ENCODE data around the gene HMG20B.
"Not testable (repeated sequence)": the region's sequence is repeated elsewhere in the genome, so short reads cannot be mapped to it uniquely, and the experiment has no call there.

HMG20B gene

GRCh38 chr19:3556423-3556977, 16.2 kb upstream of the HMG20B start:
- DNase-seq (ENCODE audit: low spot score): no peak

- peak; percentile 61 for DNase-seq (ENCODE audit: low spot score)
These were observed 15.7 kb upstream of the HMG20B start for GRCh38 chr19:3556978-3557460.

- DNase-seq (ENCODE audit: low spot score): peak; percentile 95
These were observed 15.1 kb upstream of the HMG20B start, which contains the start of gene MFSD12 for GRCh38 chr19:3557461-3558248. Gene MFSD12 (minus strand): TSS chr19:3557586. CDS start chr19:3557403, 183 bp downstream.

GRCh38 chr19:3563709-3564524, 8.8 kb upstream of the HMG20B start:
- no peak for DNase-seq (ENCODE audit: low spot score)

- DNase-seq (ENCODE audit: low spot score): no peak
These were observed 7.6 kb upstream of the HMG20B start for GRCh38 chr19:3565139-3565538.

- DNase-seq (ENCODE audit: low spot score): not testable (repeated sequence)
These were observed 2.7 kb upstream of the HMG20B start for GRCh38 chr19:3570042-3570441.

GRCh38 chr19:3570606-3571011, 2.1 kb upstream of the HMG20B start:
- DNase-seq (ENCODE audit: low spot score): no peak

- peak; percentile 98 for DNase-seq (ENCODE audit: low spot score)
These were observed 451 bp upstream of the HMG20B start for GRCh38 chr19:3572132-3572854.

- DNase-seq (ENCODE audit: low spot score): no peak
These were observed 566 bp downstream of the HMG20B start for GRCh38 chr19:3573162-3573857.

- DNase-seq (ENCODE audit: low spot score): peak; percentile 90
These were observed 1.3 kb downstream of the HMG20B start for GRCh38 chr19:3573858-3574637.

- no peak for DNase-seq (ENCODE audit: low spot score)
These were observed 2.6 kb downstream of the HMG20B start for GRCh38 chr19:3575260-3575741.

GRCh38 chr19:3575949-3576673, 3.4 kb downstream of the HMG20B start:
- no peak for DNase-seq (ENCODE audit: low spot score)

GRCh38 chr19:3576696-3577443, 4.1 kb downstream of the HMG20B start:
- no peak for DNase-seq (ENCODE audit: low spot score)

- no peak for DNase-seq (ENCODE audit: low spot score)
These were observed 5.1 kb downstream of the HMG20B start for GRCh38 chr19:3577723-3578344.

- DNase-seq (ENCODE audit: low spot score): no peak
These were observed 5.6 kb downstream of the HMG20B start for GRCh38 chr19:3578390-3578789.

- no peak for DNase-seq (ENCODE audit: low spot score)
These were observed 7.6 kb downstream of the HMG20B start for GRCh38 chr19:3580156-3580934.

- DNase-seq (ENCODE audit: low spot score): not testable (repeated sequence)
These were observed 9.0 kb downstream of the HMG20B start for GRCh38 chr19:3581792-3582191.
